HG03135 (cell line): ENCODE data around the gene UBR3.
A peak's percentile ranks its signal among the peaks of the same experiment; 100 is the strongest.

ENCODE experiments used
- ATAC-seq: cut with Tn5 transposase; IDR thresholded peaks from one replicate; pipeline ENCODE4 v1.9.1; 2021; ENCODE audit warnings: mild to moderate bottlenecking, moderate library complexity; ENCODE audit not compliant: unreplicated experiment

Gene UBR3

GRCh38 chr2:169994752-169995151 lies 167.5 kb downstream of the UBR3 start:
- ATAC-seq = no peak

GRCh38 chr2:169997140-169997887 lies 170.1 kb downstream of the UBR3 start:
- ATAC-seq = no peak

- ATAC-seq = no peak
Observed at GRCh38 chr2:169999054-169999453, 171.8 kb downstream of the UBR3 start.

GRCh38 chr2:170002096-170002495 lies 174.8 kb downstream of the UBR3 start:
- ATAC-seq = no peak

- ATAC-seq = no peak
Observed at GRCh38 chr2:170005702-170006101, 178.4 kb downstream of the UBR3 start.

GRCh38 chr2:170006587-170007325 lies 179.5 kb downstream of the UBR3 start:
- no peak for ATAC-seq

GRCh38 chr2:170009209-170009608 lies 182.0 kb downstream of the UBR3 start:
- ATAC-seq = no peak

- no peak for ATAC-seq
Observed at GRCh38 chr2:170012773-170013172, 185.5 kb downstream of the UBR3 start.

- no peak for ATAC-seq
Observed at GRCh38 chr2:170013802-170014551, 186.7 kb downstream of the UBR3 start.

GRCh38 chr2:170014769-170015168 lies 187.5 kb downstream of the UBR3 start:
- ATAC-seq = no peak

GRCh38 chr2:170017860-170018532 lies 190.7 kb downstream of the UBR3 start:
- no peak for ATAC-seq

GRCh38 chr2:170019060-170019805 lies 192.0 kb downstream of the UBR3 start:
- no peak for ATAC-seq

GRCh38 chr2:170020777-170021176 lies 193.5 kb downstream of the UBR3 start:
- ATAC-seq = no peak

GRCh38 chr2:170022692-170023091 lies 195.4 kb downstream of the UBR3 start:
- ATAC-seq = no peak

GRCh38 chr2:170024721-170025120 lies 197.5 kb downstream of the UBR3 start:
- peak; percentile 86 for ATAC-seq

- no peak for ATAC-seq
Observed at GRCh38 chr2:170025223-170025622, 198.0 kb downstream of the UBR3 start.

- ATAC-seq = no peak
Observed at GRCh38 chr2:170026361-170026760, 199.1 kb downstream of the UBR3 start.

GRCh38 chr2:170029551-170029950 lies 202.3 kb downstream of the UBR3 start:
- no peak for ATAC-seq

GRCh38 chr2:170030040-170030439 lies 202.8 kb downstream of the UBR3 start:
- ATAC-seq = no peak

GRCh38 chr2:170031288-170031687 lies 204.0 kb downstream of the UBR3 start:
- ATAC-seq = no peak
